ENCODE results near the gene OVCA2.

Gene OVCA2

GRCh38 chr17:2087597-2088211 is 45.9 kb downstream of the OVCA2 start:
- no peak for DNase-seq (ENCODE audit: low read depth)

GRCh38 chr17:2089021-2089422 is 47.2 kb downstream of the OVCA2 start:
- DNase-seq (ENCODE audit: low read depth), result no peak

- no peak for DNase-seq (ENCODE audit: low read depth)
Observed at GRCh38 chr17:2090210-2090641, 48.4 kb downstream of the OVCA2 start.

- DNase-seq (ENCODE audit: low read depth), result no peak
Observed at GRCh38 chr17:2090804-2091534, 49.1 kb downstream of the OVCA2 start.

- DNase-seq (ENCODE audit: low read depth), result no peak
Observed at GRCh38 chr17:2092253-2092652, 50.4 kb downstream of the OVCA2 start.
